Hepatocyte (in vitro differentiated cells): Measurements from ENCODE around the gene AIMP2. TPM values are rescaled to one million over a fixed set of nuclear protein-coding genes. Genes with fewer than 3 reads are reported as not detected.

ENCODE experiments used
- DNase-seq: peaks from one replicate; pipeline ENCODE4 v3.0.0-alpha.2; 2016; ENCODE audit warnings: low spot score
- H2AFZ ChIP-seq: fragments of 200-600 bp; sonication (generic); 2 replicates; pipeline ENCODE4 v1.6.0; 2016; ENCODE audit warnings: antibody characterized with exemption, mild to moderate bottlenecking
- H3K27ac ChIP-seq: fragments of 200-600 bp; sonication (generic); 2 replicates; pipeline ENCODE4 v1.5.1; 2016; ENCODE audit warnings: mild to moderate bottlenecking
- H3K27me3 ChIP-seq: fragments of 200-600 bp; sonication (generic); 2 replicates; pipeline ENCODE4 v1.6.1; 2016
- H3K36me3 ChIP-seq: fragments of 200-600 bp; sonication (generic); replicated peaks from 2 replicates; pipeline ENCODE4 v1.5.1; 2016; ENCODE audit warnings: low read depth; ENCODE audit not compliant: insufficient read depth
- H3K4me1 ChIP-seq: fragments of 200-600 bp; sonication (generic); 2 replicates; pipeline ENCODE4 v1.5.1; 2016; ENCODE audit warnings: mild to moderate bottlenecking, moderate library complexity; ENCODE audit not compliant: insufficient read depth
- H3K4me2 ChIP-seq: fragments of 200-600 bp; sonication (generic); 2 replicates; pipeline ENCODE4 v1.6.0; 2016
- H3K4me3 ChIP-seq: fragments of 200-600 bp; sonication (generic); 2 replicates; pipeline ENCODE4 v1.5.1; 2016; ENCODE audit warnings: mild to moderate bottlenecking
- H3K79me2 ChIP-seq: fragments of 200-600 bp; sonication (generic); 2 replicates; pipeline ENCODE4 v1.6.0; 2017; ENCODE audit warnings: mild to moderate bottlenecking
- H3K9me2 ChIP-seq: fragments of 200-600 bp; sonication (generic); replicated peaks from 2 replicates; pipeline ENCODE4 v1.6.0; 2017; ENCODE audit warnings: mild to moderate bottlenecking; ENCODE audit not compliant: insufficient read depth
- H3K9me3 ChIP-seq: fragments of 200-600 bp; sonication (generic); 2 replicates; pipeline ENCODE4 v1.5.1; 2016; ENCODE audit warnings: low read depth, mild to moderate bottlenecking
- H4K20me1 ChIP-seq: fragments of 200-600 bp; sonication (generic); 2 replicates; pipeline ENCODE4 v1.6.0; 2016; ENCODE audit warnings: mild to moderate bottlenecking; ENCODE audit not compliant: insufficient read depth, poor library complexity, severe bottlenecking
- CTCF ChIP-seq: fragments of 200-600 bp; sonication (generic); IDR thresholded peaks from 2 replicates; pipeline ENCODE4 v1.5.1; 2016; ENCODE audit warnings: antibody characterized with exemption, mild to moderate bottlenecking; ENCODE audit not compliant: poor library complexity
- EZH2 ChIP-seq: fragments of 200-600 bp; sonication (generic); IDR thresholded peaks from 2 replicates; pipeline ENCODE4 v1.6.1; 2016; ENCODE audit warnings: antibody characterized with exemption, mild to moderate bottlenecking, borderline replicate concordance
- EZH2phosphoT487 ChIP-seq: fragments of 200-600 bp; sonication (generic); IDR thresholded peaks from one replicate; pipeline ENCODE4 v1.6.1; 2018; ENCODE audit warnings: antibody characterized with exemption, mild to moderate bottlenecking, low read depth, moderate library complexity; ENCODE audit not compliant: unreplicated experiment, severe bottlenecking
- WGBS: methylation state at CpG from one replicate; pipeline ENCODE4 v1.1.6; 2016; ENCODE audit warnings: low lambda C conversion rate; ENCODE audit errors: missing lambda C conversion rate; 5-methylcytosine and 5-hydroxymethylcytosine counted together
- polyA plus RNA-seq: library from polyadenylated mRNA; unstranded; fragments of >200 nt; fragmentation: Nextera tagmentation; extraction: Ambion mirVana; gene quantifications from 2 replicates; pipeline ENCODE4 v1.2.1, GENCODE V29; 2016
- total RNA-seq: library from RNA; depleted of rRNA; stranded (reverse); fragments of >200 nt; gene quantifications from 2 replicates; pipeline ENCODE4 v1.2.3, GENCODE V29; 2014

Gene AIMP2
- total and polyA plus RNA-seq, 2 experiments from 2014 or later: 52.7 to 55.4 TPM

GRCh38 chr7:6023974-6024435, 14.9 kb downstream of the AIMP2 start:
- Histone ChIP-seq H3K9me3 (no peaks in the 10 kb centered on the region), H3K79me2 (no peaks in the 10 kb centered on the region), H2AFZ (no peak overlapping the region), H3K4me2 (no peak overlapping the region), H3K27me3 (no peaks in the 10 kb centered on the region), H3K27ac (no peak overlapping the region), H3K4me3 (no peak overlapping the region), H3K4me1 (no peaks in the 10 kb centered on the region), H3K36me3 (no peaks in the 10 kb centered on the region), H3K9me2 (no peaks in the 10 kb centered on the region), H4K20me1 (no peaks in the 10 kb centered on the region)
- 91% methylated on average over 7 of the region's 7 CpGs for WGBS
- no peak for DNase-seq
- TF ChIP-seq EZH2: no peak
- no peak for TF ChIP-seq CTCF
- no peak for TF ChIP-seq EZH2phosphoT487

DNA sequence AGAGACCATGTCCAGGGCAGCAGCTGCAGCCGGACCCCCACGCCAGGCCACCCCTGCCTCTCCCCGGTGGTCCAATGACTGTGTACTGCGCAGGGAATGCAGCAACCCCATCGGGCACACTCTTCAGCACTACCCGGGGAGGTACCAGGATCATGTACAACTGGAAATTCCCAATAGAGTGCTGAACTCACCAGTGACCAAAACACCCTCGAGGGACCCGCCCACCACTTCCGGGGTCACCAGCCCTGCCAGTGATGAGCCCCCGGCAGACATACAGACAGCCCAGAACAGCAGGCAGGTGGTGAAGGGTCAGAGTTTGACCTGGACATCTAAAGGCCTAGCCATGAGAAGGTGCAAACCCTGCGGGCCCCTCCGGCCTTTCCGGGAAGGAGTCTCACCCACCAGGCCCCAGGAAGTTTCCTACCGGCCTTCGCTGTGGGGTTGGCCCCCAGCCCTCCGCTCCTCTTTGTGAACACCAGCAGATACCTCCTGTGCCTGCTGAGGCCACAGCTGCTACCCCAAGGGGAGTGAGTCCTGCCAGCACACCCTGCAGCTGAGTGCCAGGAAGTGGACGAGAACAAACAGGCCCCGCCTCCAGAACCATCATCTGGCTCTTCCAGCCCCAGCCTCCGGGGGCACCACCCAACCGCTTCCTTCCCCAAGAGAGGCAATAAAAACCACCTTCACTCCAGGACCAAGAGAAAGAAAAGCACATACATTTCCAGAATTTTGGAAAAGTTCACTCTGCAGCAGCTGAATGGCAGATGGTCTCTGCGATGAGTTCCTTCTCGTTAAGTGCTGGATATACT, 17.1 kb downstream of the AIMP2 start:
- H3K4me2 ChIP-seq: no peak overlapping the region
- no peak overlapping the region for H3K4me3 ChIP-seq
- H3K9me3 ChIP-seq: no peaks in the 10 kb centered on the region
- no peaks in the 10 kb centered on the region for H3K79me2 ChIP-seq
- H3K27ac ChIP-seq: no peak overlapping the region
- no peaks in the 10 kb centered on the region for H3K4me1 ChIP-seq
- WGBS: 88% methylated on average over 22 of the region's 22 CpGs
- no peaks in the 10 kb centered on the region for H3K36me3 ChIP-seq
- no peak overlapping the region for H2AFZ ChIP-seq
- DNase-seq: peak; percentile 51
- TF ChIP-seq CTCF (peak; percentile 8), EZH2 (no peak), EZH2phosphoT487 (no peak)
- peaks cover 4% of the 10 kb centered on the region for H4K20me1 ChIP-seq
- no peaks in the 10 kb centered on the region for H3K27me3 ChIP-seq
- no peaks in the 10 kb centered on the region for H3K9me2 ChIP-seq

DNA sequence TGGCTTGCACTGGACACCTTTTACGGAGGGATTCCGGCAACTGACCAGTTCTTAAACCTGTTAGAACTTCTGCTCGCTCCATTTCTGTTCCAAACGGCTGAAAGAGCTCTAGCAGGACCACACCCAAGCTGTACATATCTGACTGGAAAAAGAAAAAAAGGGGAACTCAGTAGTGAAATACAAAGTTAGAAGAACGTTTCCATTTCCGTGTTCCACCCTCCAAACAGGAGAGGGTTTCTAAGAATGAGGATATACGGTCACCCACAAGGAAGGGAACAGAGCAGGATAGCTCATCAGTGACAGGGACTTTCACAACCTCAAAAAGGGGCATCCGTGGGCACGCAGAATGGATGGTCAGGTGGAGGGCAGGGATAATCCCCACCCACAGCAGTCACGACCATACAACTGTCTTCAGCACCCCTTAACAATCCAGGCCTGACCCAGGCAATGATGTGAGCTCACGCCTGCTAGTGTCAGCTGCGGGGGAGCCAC, 17.8 kb downstream of the AIMP2 start:
- H3K9me3 ChIP-seq: no peaks in the 10 kb centered on the region
- H3K4me2 ChIP-seq: no peak overlapping the region
- H3K9me2 ChIP-seq: no peaks in the 10 kb centered on the region
- WGBS: 88% methylated on average over 12 of the region's 12 CpGs
- no peaks in the 10 kb centered on the region for H3K36me3 ChIP-seq
- H3K27me3 ChIP-seq: no peaks in the 10 kb centered on the region
- no peaks in the 10 kb centered on the region for H3K4me1 ChIP-seq
- H2AFZ ChIP-seq: no peak overlapping the region
- no peak overlapping the region for H3K4me3 ChIP-seq
- H3K79me2 ChIP-seq: peaks cover 3% of the 10 kb centered on the region
- H3K27ac ChIP-seq: no peak overlapping the region
- H4K20me1 ChIP-seq: peaks cover 4% of the 10 kb centered on the region
- TF ChIP-seq EZH2phosphoT487: no peak
- TF ChIP-seq EZH2: no peak
- no peak for TF ChIP-seq CTCF
- DNase-seq: no peak
